ENCODE results near the gene KANSL2. TPM values are rescaled to one million over a fixed set of nuclear protein-coding genes. Genes with fewer than 3 reads are reported as not detected.
"Not testable (repeated sequence)": the region's sequence is repeated elsewhere in the genome, so short reads cannot be mapped to it uniquely, and the experiment has no call there.

KANSL2 gene
- total RNA-seq, 1 donor from 2014 or later: 86.2 TPM

DNA sequence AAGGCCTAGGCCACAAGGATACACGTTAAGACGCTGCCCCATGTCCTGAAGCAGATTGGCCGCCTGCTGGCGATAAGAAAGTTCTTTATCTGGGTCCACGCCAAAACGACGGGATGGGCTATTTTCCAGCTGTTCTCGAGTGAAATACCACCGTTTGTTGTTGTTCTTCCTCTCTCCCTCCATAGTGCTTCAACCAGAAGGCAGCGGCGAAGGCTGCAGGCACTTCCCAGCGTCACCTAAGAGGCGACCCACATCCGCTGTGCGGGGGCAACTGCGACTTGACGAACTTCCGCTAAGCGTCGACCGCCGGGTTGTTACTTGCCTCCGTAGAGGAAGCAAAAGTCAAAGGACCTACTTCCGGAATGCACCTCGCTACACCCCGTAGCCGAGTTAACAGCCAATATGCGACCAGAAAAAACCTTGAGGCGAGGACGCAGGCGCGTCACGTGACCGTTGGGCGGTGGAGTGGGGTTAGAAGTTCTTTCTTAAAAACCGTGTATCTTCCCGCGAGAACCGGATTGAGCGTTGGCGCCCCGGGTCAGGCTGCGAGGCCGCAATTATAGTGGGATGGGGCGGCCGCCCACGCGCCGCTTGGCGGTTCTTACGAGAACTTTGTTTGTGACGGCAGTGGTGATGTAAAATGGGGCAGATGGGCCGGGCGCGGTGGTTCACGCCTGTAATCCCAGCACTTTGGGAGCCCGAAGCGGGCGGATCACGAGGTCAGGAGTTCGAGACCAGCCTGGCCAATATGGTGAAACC is 34.6 kb upstream of the KANSL2 start, which contains the start of gene CCNT1:
TSS of gene CCNT1 (minus strand) at position 215 of the 759 bp plus-strand sequence. CDS start at position 183, 32 bp downstream.
- intact Hi-C loops (cut with DNase I): no loop called here
- TF ChIP-seq CTCF (IDR thresholded peaks at IDR 0.05) (peak in 2 of 3 experiments; percentile 22 to 40), POLR2A (IDR thresholded peaks at IDR 0.05) (peak in 1 of 2 donors; percentile 56), POLR2AphosphoS5 (IDR thresholded peaks at IDR 0.05; ENCODE audit: insufficient read depth in 1 of 2, low read depth in 1 of 2) (peak; percentile 97 to 99)
- Histone ChIP-seq H3K27ac (peak within 1 kb of the TSS; percentile 91), H3K4me1 (peaks cover 29% of the 10 kb centered on the region), H3K36me3 (peaks cover 0 to 14% of the 10 kb centered on the region in 2 donors), H3K4me3 (peak within 1 kb of the TSS; percentile 76 to 88), H3K27me3 (no peaks in the 10 kb centered on the region), H3K9me3 (no peaks in the 10 kb centered on the region)
- DNase-seq (ENCODE audit: extremely low spot score in 2 of 2): peak; percentile 97 to 100

DNA sequence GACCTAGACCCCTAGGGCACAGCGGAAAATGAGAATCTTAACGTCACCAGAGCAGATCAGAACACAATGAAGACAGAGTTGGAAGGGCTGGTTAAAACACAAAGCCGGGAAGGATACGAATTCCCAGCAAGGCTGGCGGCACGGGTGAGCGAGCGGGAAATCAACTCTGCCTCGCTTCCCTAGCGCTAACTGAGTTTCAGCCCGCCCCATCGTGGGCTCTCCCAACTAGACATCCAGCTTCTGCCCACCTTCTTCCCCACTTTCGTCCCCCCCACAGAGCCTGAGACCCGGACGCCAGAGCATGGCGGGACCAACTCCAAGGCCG is 34.1 kb upstream of the KANSL2 start:
- Histone ChIP-seq H3K9me3 (no peaks in the 10 kb centered on the region), H3K36me3 (peaks cover 0 to 15% of the 10 kb centered on the region in 2 donors), H3K4me1 (peaks cover 29% of the 10 kb centered on the region), H3K27ac (peak overlapping the region; percentile 91), H3K27me3 (no peaks in the 10 kb centered on the region), H3K4me3 (peak overlapping the region; percentile 76 to 88)
- TF ChIP-seq POLR2A (IDR thresholded peaks at IDR 0.05) (no peak), POLR2AphosphoS5 (IDR thresholded peaks at IDR 0.05; ENCODE audit: insufficient read depth in 1 of 2, low read depth in 1 of 2) (no peak), CTCF (IDR thresholded peaks at IDR 0.05) (no peak)
- intact Hi-C loops (cut with DNase I): no loop called here
- DNase-seq (ENCODE audit: extremely low spot score in 2 of 2): no peak

DNA sequence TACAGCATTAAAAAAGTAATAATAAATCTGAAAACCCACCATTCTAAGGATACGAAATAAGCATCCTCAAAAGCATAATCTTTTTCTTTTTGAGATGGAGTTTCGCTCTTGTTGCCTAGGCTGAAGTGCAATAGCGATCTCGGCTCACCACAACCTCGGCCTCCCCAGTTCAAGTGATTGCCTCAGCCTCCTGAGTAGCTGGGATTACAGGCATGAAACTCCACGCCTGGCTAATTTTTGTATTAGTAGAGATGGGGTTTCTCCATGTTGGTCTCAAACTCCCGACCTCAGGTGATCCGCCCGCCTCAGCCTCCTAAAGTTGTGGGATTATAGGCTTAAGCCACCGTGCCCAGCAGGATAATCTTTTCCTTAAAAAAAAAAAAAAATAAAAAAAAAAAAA is 30.2 kb upstream of the KANSL2 start:
- Histone ChIP-seq H3K27ac (no peak overlapping the region), H3K4me3 (no peak overlapping the region), H3K36me3 (peaks cover 0 to 23% of the 10 kb centered on the region in 2 donors), H3K4me1 (peaks cover 41% of the 10 kb centered on the region), H3K27me3 (no peaks in the 10 kb centered on the region), H3K9me3 (no peaks in the 10 kb centered on the region)
- DNase-seq (ENCODE audit: extremely low spot score in 2 of 2): no peak
- intact Hi-C loops (cut with DNase I): no loop called here
- TF ChIP-seq CTCF (IDR thresholded peaks at IDR 0.05) (no peak), POLR2A (IDR thresholded peaks at IDR 0.05) (no peak), POLR2AphosphoS5 (IDR thresholded peaks at IDR 0.05; ENCODE audit: insufficient read depth in 1 of 2, low read depth in 1 of 2) (no peak)

DNA sequence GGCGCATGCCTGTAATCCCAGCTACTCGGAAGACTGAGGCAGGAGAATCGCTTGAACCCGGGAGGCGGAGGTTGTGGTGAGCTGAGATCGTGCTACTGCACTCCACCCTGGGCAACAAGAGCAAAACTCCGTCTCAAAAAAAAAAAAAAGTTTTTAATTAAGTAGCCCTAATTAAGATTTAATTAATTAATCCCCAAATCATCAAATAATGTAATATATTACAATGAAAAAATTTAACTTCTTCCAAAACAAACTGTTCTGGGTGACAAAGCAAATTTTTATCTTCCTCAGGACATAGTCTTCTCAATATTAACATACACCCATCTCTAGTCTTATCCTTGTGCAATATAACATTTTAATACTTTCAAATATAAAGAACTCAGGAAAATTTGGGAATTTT is 16.8 kb upstream of the KANSL2 start:
- H3K9me3 ChIP-seq; H3K4me3 ChIP-seq; DNase-seq (ENCODE audit: extremely low spot score in 2 of 2); H3K27me3 ChIP-seq; H3K27ac ChIP-seq; H3K4me1 ChIP-seq; intact Hi-C loops (cut with DNase I): not testable (repeated sequence)
- H3K36me3 ChIP-seq: peaks cover 0 to 73% of the 10 kb centered on the region in 2 donors

DNA sequence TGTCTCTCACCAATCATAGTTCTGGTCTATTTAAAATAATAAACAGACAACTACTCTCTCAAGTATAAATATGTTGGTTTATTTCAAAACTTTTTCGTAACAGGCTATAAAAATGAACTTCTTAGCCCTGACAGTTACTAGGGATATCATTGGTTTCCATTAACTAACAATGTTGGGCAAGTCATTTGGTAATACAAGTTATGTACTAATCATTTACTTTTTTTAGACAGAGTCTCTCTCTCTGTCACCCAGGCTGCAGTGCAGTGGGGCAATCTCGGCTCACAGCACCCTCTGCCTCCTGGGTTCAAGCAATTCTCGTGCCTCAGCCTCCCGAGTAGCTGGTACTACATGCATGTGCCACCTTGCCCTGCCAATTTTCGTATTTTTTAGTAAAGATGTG is 14.6 kb upstream of the KANSL2 start:
- peaks cover 0 to 79% of the 10 kb centered on the region in 2 donors for H3K36me3 ChIP-seq
- H3K4me1 ChIP-seq: no peaks in the 10 kb centered on the region
- DNase-seq (ENCODE audit: extremely low spot score in 2 of 2): no peak

More for the DNA sequence above, 14.6 kb upstream of the KANSL2 start:
- TF ChIP-seq POLR2AphosphoS5 (IDR thresholded peaks at IDR 0.05; ENCODE audit: insufficient read depth in 1 of 2, low read depth in 1 of 2): no peak
- no peak for TF ChIP-seq CTCF (IDR thresholded peaks at IDR 0.05)
- TF ChIP-seq POLR2A (IDR thresholded peaks at IDR 0.05): no peak
- intact Hi-C loops (cut with DNase I): no loop called here
- Histone ChIP-seq H3K9me3 (no peaks in the 10 kb centered on the region), H3K27ac (no peak overlapping the region), H3K27me3 (no peaks in the 10 kb centered on the region), H3K4me3 (no peak overlapping the region)
